Testis (tissue), 3 donors: ENCODE measurements around the gene NKAIN2. TPM values are rescaled to one million over a fixed set of nuclear protein-coding genes. Genes with fewer than 3 reads are reported as not detected.

Source experiments
- DNase-seq: peaks from one replicate; pipeline ENCODE4 v3.0.0-alpha.2; 2019
- H3K27ac ChIP-seq, 2 donors: fragments of 200-600 bp; sonication (generic); one replicate each; pipeline ENCODE4 v1.5.1; 2019
- H3K27me3 ChIP-seq: fragments of 200-600 bp; sonication (generic); one replicate; pipeline ENCODE4 v1.5.1; 2019
- H3K36me3 ChIP-seq: fragments of 200-600 bp; sonication (generic); one replicate; pipeline ENCODE4 v1.5.1; 2017; ENCODE audit warnings: low read depth; ENCODE audit errors: missing control alignments
- H3K4me1 ChIP-seq: fragments of 200-600 bp; sonication (generic); one replicate; pipeline ENCODE4 v1.5.1; 2019
- H3K4me3 ChIP-seq, 2 donors: fragments of 200-600 bp; sonication (generic); one replicate each; pipeline ENCODE4 v1.5.1; 2017 to 2019
- H3K9me3 ChIP-seq: fragments of 200-600 bp; sonication (generic); one replicate; pipeline ENCODE4 v1.5.1; 2017
- POLR2A ChIP-seq: fragments of 450-650 bp; IDR thresholded peaks from one replicate; pipeline ENCODE4 v1.6.1; 2017; ENCODE audit warnings: antibody characterized with exemption, mild to moderate bottlenecking, moderate library complexity
- WGBS, 2 donors: methylation state at CpG; one replicate each; pipeline ENCODE4 v1.1.5; 2018; 5-methylcytosine and 5-hydroxymethylcytosine counted together
- intact Hi-C: fragments of 100-400 bp; cut with DNase I; formaldehyde crosslinking; loops from one replicate; pipeline ENCODE4 v1.15.1; 2023; ENCODE audit warnings: low total_unique reads
- polyA plus RNA-seq: library from polyadenylated mRNA; stranded (reverse); fragments of 350-450 nt; fragmentation: Illumina TruSeq; extraction: RNeasy Lipid Tissue Mini Kit (QIAGEN cat#74804); gene quantifications from one replicate; pipeline ENCODE4 v1.2.3, GENCODE V29; 2014; ENCODE audit warnings: low read depth, low replicate concordance; ENCODE audit not compliant: insufficient read depth
- total RNA-seq, 2 donors: library from RNA; depleted of rRNA; stranded (reverse); fragments of >200 nt; gene quantifications; one replicate each; pipeline ENCODE4 v1.2.3, GENCODE V29; 2016
- TF ChIP-seq, protein P1 (sequence below), 3 experiments: fragments of 450-650 bp in 2 of 3; fragments of 200-600 bp in 1 of 3; sonication (generic) in 1 of 3; IDR thresholded peaks; one replicate each; pipeline ENCODE4 v1.5.1; 2016 to 2019; ENCODE audit warnings: antibody characterized with exemption in 3 of 3, mild to moderate bottlenecking in 2 of 3, moderate library complexity in 1 of 3

Gene NKAIN2
- total and polyA plus RNA-seq, 3 donors from 2014 or later: 0.56 to 1.1 (median 0.71) TPM

DNA sequence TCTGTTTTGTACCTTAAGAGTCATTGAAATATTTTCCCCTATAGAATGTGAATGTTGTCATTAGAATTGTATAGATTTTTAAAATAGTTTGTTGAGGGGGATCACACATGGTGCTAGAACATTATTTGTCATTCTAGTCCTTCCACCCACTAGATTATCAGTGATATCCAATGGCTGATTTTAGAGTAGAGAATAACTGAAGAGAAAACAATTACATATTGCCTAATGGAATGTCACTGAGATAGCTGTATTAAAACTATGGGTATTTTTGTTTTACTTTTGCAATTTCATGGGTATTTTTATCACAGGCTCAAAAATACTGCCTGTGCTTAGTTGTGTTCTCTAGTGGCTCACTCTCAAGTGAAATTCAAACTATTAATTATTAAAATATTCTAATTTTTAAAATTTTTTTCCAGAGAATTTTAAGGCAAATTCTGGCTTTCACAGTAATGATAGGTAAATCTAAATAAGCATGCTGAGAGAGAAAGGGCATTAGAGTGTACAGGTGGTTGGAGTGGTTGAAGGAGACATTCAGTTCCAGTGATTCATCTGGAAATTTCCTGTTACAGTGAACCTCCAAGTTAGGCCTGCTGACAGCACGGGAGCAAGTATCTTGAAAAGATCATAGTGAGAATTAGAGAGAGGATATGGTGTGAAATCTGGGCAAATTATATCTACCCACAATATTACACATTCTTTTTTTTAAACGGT lies 399.6 kb downstream of the NKAIN2 start:
- Histone ChIP-seq H3K27me3 (no peaks in the 10 kb centered on the region), H3K27ac (no peak overlapping the region), H3K4me3 (no peak overlapping the region), H3K4me1 (no peaks in the 10 kb centered on the region), H3K9me3 (no peaks in the 10 kb centered on the region), H3K36me3 (no peaks in the 10 kb centered on the region)
- DNase-seq: no peak
- WGBS, 2 donors: 67 to 70% methylated on average over 2 of the region's 2 CpGs
- no peak for TF ChIP-seq POLR2A
- TF ChIP-seq, protein P1, sequence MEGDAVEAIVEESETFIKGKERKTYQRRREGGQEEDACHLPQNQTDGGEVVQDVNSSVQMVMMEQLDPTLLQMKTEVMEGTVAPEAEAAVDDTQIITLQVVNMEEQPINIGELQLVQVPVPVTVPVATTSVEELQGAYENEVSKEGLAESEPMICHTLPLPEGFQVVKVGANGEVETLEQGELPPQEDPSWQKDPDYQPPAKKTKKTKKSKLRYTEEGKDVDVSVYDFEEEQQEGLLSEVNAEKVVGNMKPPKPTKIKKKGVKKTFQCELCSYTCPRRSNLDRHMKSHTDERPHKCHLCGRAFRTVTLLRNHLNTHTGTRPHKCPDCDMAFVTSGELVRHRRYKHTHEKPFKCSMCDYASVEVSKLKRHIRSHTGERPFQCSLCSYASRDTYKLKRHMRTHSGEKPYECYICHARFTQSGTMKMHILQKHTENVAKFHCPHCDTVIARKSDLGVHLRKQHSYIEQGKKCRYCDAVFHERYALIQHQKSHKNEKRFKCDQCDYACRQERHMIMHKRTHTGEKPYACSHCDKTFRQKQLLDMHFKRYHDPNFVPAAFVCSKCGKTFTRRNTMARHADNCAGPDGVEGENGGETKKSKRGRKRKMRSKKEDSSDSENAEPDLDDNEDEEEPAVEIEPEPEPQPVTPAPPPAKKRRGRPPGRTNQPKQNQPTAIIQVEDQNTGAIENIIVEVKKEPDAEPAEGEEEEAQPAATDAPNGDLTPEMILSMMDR (IDR thresholded peaks at IDR 0.05): no peak
- intact Hi-C loops: no loop called here

DNA sequence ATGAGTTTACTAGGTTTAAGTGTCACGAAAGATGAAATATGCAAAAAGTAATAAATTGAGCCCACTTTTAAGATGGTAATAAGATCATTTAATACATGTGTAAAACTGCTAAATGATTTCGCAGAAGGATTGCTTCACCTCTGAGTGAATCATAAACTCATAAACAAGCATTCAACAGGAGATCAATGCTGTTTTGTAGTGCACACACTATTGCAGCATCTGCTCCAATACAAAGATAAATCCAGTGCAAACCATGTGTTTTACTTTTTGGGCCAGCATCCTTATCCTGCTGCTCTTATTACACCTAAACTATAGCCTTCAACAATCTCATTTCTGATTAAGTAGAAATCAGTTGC lies 400.1 kb downstream of the NKAIN2 start:
- TF ChIP-seq, protein P1 (IDR thresholded peaks at IDR 0.05): no peak
- no peak for TF ChIP-seq POLR2A
- intact Hi-C loops: no loop called here
- DNase-seq: no peak
- no peaks in the 10 kb centered on the region for H3K36me3 ChIP-seq
- no peak overlapping the region for H3K27ac ChIP-seq
- H3K27me3 ChIP-seq: no peaks in the 10 kb centered on the region
- H3K9me3 ChIP-seq: no peaks in the 10 kb centered on the region
- no peaks in the 10 kb centered on the region for H3K4me1 ChIP-seq
- H3K4me3 ChIP-seq: no peak overlapping the region
- WGBS, 2 donors: 50 to 60% methylated on average over 2 of the region's 2 CpGs

DNA sequence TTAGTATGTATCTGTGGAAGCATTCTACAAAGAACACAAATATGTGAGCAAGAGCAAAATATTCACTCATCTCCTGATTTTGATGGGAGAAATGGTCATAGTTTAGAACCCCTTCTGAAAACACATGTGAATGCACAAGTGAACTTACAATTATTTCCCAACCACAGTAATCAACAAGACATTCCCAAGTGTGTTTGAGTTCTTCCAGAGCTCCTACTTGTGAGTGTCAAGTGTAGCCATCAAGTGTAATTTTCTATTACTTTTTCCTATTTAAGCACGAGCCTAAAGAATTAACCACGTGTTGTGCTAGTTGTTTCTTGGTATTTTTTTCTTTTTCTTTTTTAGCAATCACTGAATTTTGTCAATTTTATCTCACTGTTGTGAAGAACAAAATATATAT lies 402.3 kb downstream of the NKAIN2 start:
- TF ChIP-seq, protein P1 (IDR thresholded peaks at IDR 0.05): no peak
- TF ChIP-seq POLR2A: no peak
- H3K4me3 ChIP-seq: no peak overlapping the region
- no peaks in the 10 kb centered on the region for H3K36me3 ChIP-seq
- DNase-seq: no peak
- H3K27ac ChIP-seq: no peak overlapping the region
- no peaks in the 10 kb centered on the region for H3K4me1 ChIP-seq
- no peaks in the 10 kb centered on the region for H3K9me3 ChIP-seq
- intact Hi-C loops: no loop called here
- H3K27me3 ChIP-seq: no peaks in the 10 kb centered on the region
- WGBS, 2 donors: 74 to 89% methylated on average over 2 of the region's 2 CpGs

DNA sequence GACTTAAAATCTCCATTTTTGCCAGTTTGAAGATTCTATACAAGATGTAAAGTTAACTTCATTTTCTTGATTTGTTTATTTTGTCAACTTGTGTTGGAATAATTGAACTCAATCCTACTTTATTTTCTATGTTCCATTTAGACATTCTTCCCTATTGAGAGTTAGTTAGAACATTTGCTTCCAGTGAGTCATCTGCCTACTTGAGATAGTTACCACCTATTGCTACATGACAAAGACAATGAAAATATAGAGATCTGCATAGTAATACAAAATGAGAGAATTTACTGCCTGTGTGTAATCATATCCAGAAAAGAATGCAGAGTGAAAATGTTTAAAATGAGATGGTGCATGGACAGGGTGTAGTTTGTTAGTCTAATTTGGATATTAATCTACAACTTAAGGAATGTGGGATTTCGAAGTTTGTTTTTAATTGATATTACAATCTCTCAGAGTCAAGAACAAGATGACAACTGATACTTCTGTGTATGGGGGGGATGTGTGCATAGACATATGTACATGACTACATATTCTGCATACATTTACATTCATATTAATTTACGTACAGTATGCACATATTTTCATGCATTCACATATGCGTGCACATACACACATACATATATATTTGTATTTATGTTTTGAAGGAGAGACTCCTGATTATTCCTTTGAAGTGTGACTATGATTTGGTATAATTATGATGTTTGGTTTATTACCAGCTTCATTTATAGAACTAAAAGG lies 420.1 kb downstream of the NKAIN2 start:
- H3K4me1 ChIP-seq: no peaks in the 10 kb centered on the region
- no peaks in the 10 kb centered on the region for H3K27me3 ChIP-seq
- H3K9me3 ChIP-seq: no peaks in the 10 kb centered on the region
- TF ChIP-seq, protein P1 (IDR thresholded peaks at IDR 0.05): no peak
- no peak for TF ChIP-seq POLR2A
- H3K27ac ChIP-seq: no peak overlapping the region
- 86 to 93% methylated on average over 3 of the region's 3 CpGs for WGBS, 2 donors
- DNase-seq: no peak
- intact Hi-C loops: no loop called here
- no peak overlapping the region for H3K4me3 ChIP-seq
- H3K36me3 ChIP-seq: no peaks in the 10 kb centered on the region

DNA sequence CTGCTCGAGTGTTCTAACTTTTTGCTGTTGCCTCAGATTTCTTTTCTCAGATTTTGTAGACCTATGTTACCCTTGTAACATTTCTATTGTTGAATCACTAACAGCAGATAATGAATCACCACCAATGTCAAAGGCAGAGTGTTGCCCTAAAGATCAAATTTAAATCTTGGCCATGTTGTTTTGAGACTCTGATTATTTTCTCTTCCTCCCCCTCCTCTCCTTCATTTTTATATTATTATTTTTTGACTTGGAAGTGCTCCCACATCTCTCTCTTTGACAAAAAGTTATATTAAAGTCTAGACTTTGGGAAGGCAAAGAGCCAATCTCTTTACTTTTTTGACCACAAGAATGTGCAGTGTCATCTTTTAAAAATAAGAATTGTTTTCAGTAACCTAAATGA lies 422.7 kb downstream of the NKAIN2 start:
- Histone ChIP-seq H3K4me3 (no peak overlapping the region), H3K9me3 (no peaks in the 10 kb centered on the region), H3K36me3 (no peaks in the 10 kb centered on the region), H3K4me1 (no peaks in the 10 kb centered on the region), H3K27me3 (no peaks in the 10 kb centered on the region), H3K27ac (no peak overlapping the region)
- TF ChIP-seq, protein P1 (IDR thresholded peaks at IDR 0.05): no peak
- TF ChIP-seq POLR2A: no peak
- 47 to 74% methylated on average over 1 of the region's 1 CpG for WGBS, 2 donors
- no peak for DNase-seq
- intact Hi-C loops: no loop called here
